Neuronal stem cell (in vitro differentiated cells): ENCODE measurements around the gene PDCD4.

Experiments used
- DNase-seq: peaks from one replicate; pipeline ENCODE4 v3.0.0-alpha.2; 2013; ENCODE audit warnings: low spot score
- H2AFZ ChIP-seq: one replicate; pipeline ENCODE4 v1.6.1; 2013; ENCODE audit warnings: mild to moderate bottlenecking, low read length, inconsistent platforms
- H2AK5ac ChIP-seq: 2 replicates; pipeline ENCODE4 v1.6.1; 2013; ENCODE audit warnings: low read depth, mild to moderate bottlenecking, inconsistent platforms, low read length, moderate library complexity, mixed read lengths
- H2BK120ac ChIP-seq: 2 replicates; pipeline ENCODE4 v1.6.1; 2013; ENCODE audit warnings: low read depth, mild to moderate bottlenecking, inconsistent platforms, low read length, moderate library complexity, mixed read lengths
- H2BK12ac ChIP-seq: one replicate; pipeline ENCODE4 v1.6.1; 2013; ENCODE audit warnings: low read length, inconsistent platforms
- H2BK15ac ChIP-seq: 2 replicates; pipeline ENCODE4 v1.6.1; 2013; ENCODE audit warnings: mild to moderate bottlenecking, low read length, inconsistent platforms, mixed read lengths
- H2BK5ac ChIP-seq: one replicate; pipeline ENCODE4 v1.6.1; 2013; ENCODE audit warnings: inconsistent platforms, mild to moderate bottlenecking, low read length, moderate library complexity
- H3K14ac ChIP-seq: one replicate; pipeline ENCODE4 v1.6.1; 2013; ENCODE audit warnings: low read length, inconsistent platforms
- H3K18ac ChIP-seq: 2 replicates; pipeline ENCODE4 v1.6.1; 2013; ENCODE audit warnings: low read length, inconsistent platforms
- H3K23ac ChIP-seq: 2 replicates; pipeline ENCODE4 v1.6.1; 2013; ENCODE audit warnings: low read depth, mild to moderate bottlenecking, mixed read lengths, low read length, inconsistent platforms; ENCODE audit not compliant: poor library complexity
- H3K27ac ChIP-seq: replicated peaks from 3 replicates; pipeline ENCODE4 v1.5.1; 2013; ENCODE audit warnings: low read length, inconsistent platforms
- H3K27me3 ChIP-seq, 3 experiments: 2 replicates each; pipeline ENCODE4 v1.6.1; 2013; ENCODE audit warnings: low read length in 3 of 3, mild to moderate bottlenecking in 2 of 3, inconsistent platforms in 1 of 3, low read depth in 1 of 3, mixed read lengths in 1 of 3, moderate library complexity in 1 of 3; ENCODE audit not compliant: control insufficient read depth in 3 of 3, insufficient read depth in 3 of 3
- H3K36me3 ChIP-seq, 2 donors: replicated peaks in 1 of 2; 2 replicates each; pipeline ENCODE4 v1.6.1; 2013; ENCODE audit warnings: low read length in 2 of 2; ENCODE audit not compliant: control insufficient read depth in 2 of 2, insufficient read depth in 2 of 2
- H3K4ac ChIP-seq: 2 replicates; pipeline ENCODE4 v1.6.1; 2013; ENCODE audit warnings: inconsistent platforms, mild to moderate bottlenecking, low read length, moderate library complexity
- H3K4me1 ChIP-seq, 2 donors: 1 replicate in 1 of 2; 2 replicates in 1 of 2; pipeline ENCODE4 v1.6.1; 2013; ENCODE audit warnings: low read length in 2 of 2, low read depth in 1 of 2; ENCODE audit not compliant: control insufficient read depth in 2 of 2, insufficient read depth in 1 of 2
- H3K4me2 ChIP-seq: one replicate; pipeline ENCODE4 v1.6.1; 2013; ENCODE audit warnings: mild to moderate bottlenecking, low read length, inconsistent platforms; ENCODE audit not compliant: insufficient read depth, poor library complexity, severe bottlenecking
- H3K4me3 ChIP-seq, 2 donors: 2 replicates each; pipeline ENCODE4 v1.5.1; 2013; ENCODE audit warnings: low read length in 2 of 2, mild to moderate bottlenecking in 2 of 2, inconsistent platforms in 1 of 2, moderate library complexity in 1 of 2
- H3K79me1 ChIP-seq: one replicate; pipeline ENCODE4 v1.6.1; 2013; ENCODE audit warnings: low read depth, mild to moderate bottlenecking, inconsistent platforms, low read length, moderate library complexity
- H3K9ac ChIP-seq: one replicate; pipeline ENCODE4 v1.6.1; 2013; ENCODE audit warnings: mild to moderate bottlenecking, low read depth, low read length, inconsistent platforms; ENCODE audit not compliant: poor library complexity
- H3K9me3 ChIP-seq, 2 donors: replicated peaks in 1 of 2; 2 replicates each; pipeline versions ENCODE3 to v1.6.1; 2013; ENCODE audit warnings: low read length in 2 of 2, mild to moderate bottlenecking in 2 of 2, inconsistent platforms in 1 of 2, low read depth in 1 of 2, mixed read lengths in 1 of 2, moderate library complexity in 1 of 2; ENCODE audit not compliant: control insufficient read depth in 2 of 2, insufficient read depth in 1 of 2
- H4K8ac ChIP-seq: one replicate; pipeline ENCODE4 v1.6.1; 2013; ENCODE audit warnings: low read depth, mild to moderate bottlenecking, inconsistent platforms, low read length, moderate library complexity
- H4K91ac ChIP-seq: one replicate; pipeline ENCODE4 v1.6.1; 2013; ENCODE audit warnings: low read length, low read depth, mild to moderate bottlenecking, inconsistent platforms; ENCODE audit not compliant: poor library complexity
- WGBS, 2 donors: extraction: QIAGEN DNeasy Blood & Tissue Kit; methylation state at CpG; one replicate each; pipeline ENCODE4 v1.1.7; 2013; ENCODE audit warnings: missing lambda C conversion rate in 2 of 2, mixed read lengths in 1 of 2; ENCODE audit not compliant: insufficient read length in 2 of 2, insufficient replicate concordance in 1 of 2; ENCODE audit errors: extremely low coverage in 2 of 2; 5-methylcytosine and 5-hydroxymethylcytosine counted together

The PDCD4 gene

GRCh38 chr10:110880012-110880411, 8.3 kb downstream of the PDCD4 start:
- no peak overlapping the region for H3K4ac ChIP-seq
- no peak overlapping the region for H2BK120ac ChIP-seq
- no peak overlapping the region for H4K8ac ChIP-seq
- no peak overlapping the region for H4K91ac ChIP-seq
- H3K18ac ChIP-seq: no peak overlapping the region
- H3K79me1 ChIP-seq: no peaks in the 10 kb centered on the region
- H3K9ac ChIP-seq: no peak overlapping the region
- no peak for DNase-seq
- H2AK5ac ChIP-seq: no peak overlapping the region
- no peak overlapping the region for H3K4me2 ChIP-seq
- no CpG with 5 or more reads among the region's 3 CpGs for WGBS, 2 donors
- H2BK15ac ChIP-seq: no peak overlapping the region
- H3K9me3 ChIP-seq: no peaks in the 10 kb centered on the region
- no peak overlapping the region for H3K27ac ChIP-seq
- H3K4me3 ChIP-seq: no peak overlapping the region
- H2AFZ ChIP-seq: no peak overlapping the region
- no peak overlapping the region for H2BK5ac ChIP-seq
- H3K36me3 ChIP-seq: peaks cover 5 to 92% of the 10 kb centered on the region in 2 donors
- no peak overlapping the region for H3K23ac ChIP-seq
- H3K27me3 ChIP-seq: no peaks in the 10 kb centered on the region
- no peak overlapping the region for H3K14ac ChIP-seq
- no peaks in the 10 kb centered on the region for H3K4me1 ChIP-seq
- H2BK12ac ChIP-seq: no peak overlapping the region

- DNase-seq: no peak
- Histone ChIP-seq H2BK5ac (no peak overlapping the region), H2BK15ac (no peak overlapping the region), H3K14ac (no peak overlapping the region), H3K4ac (no peak overlapping the region), H2BK120ac (no peak overlapping the region), H3K18ac (no peak overlapping the region), H3K79me1 (no peaks in the 10 kb centered on the region), H3K9me3 (no peaks in the 10 kb centered on the region), H3K9ac (no peak overlapping the region), H3K4me2 (no peak overlapping the region), H2AK5ac (no peak overlapping the region), H3K27ac (no peak overlapping the region), H4K91ac (no peak overlapping the region), H3K27me3 (no peaks in the 10 kb centered on the region), H2AFZ (no peak overlapping the region), H4K8ac (no peak overlapping the region), H3K36me3 (peaks cover 3 to 98% of the 10 kb centered on the region in 2 donors), H2BK12ac (no peak overlapping the region), H3K23ac (no peak overlapping the region), H3K4me1 (no peaks in the 10 kb centered on the region), H3K4me3 (no peak overlapping the region)
- no CpG with 5 or more reads among the region's 9 CpGs for WGBS, 2 donors
Observed at GRCh38 chr10:110881247-110881646, 9.5 kb downstream of the PDCD4 start.

- Histone ChIP-seq H3K14ac (no peak overlapping the region), H3K4me3 (no peak overlapping the region), H3K79me1 (no peaks in the 10 kb centered on the region), H2BK12ac (no peak overlapping the region), H2BK15ac (no peak overlapping the region), H3K36me3 (peaks cover 6 to 98% of the 10 kb centered on the region in 2 donors), H2BK5ac (no peak overlapping the region), H3K4ac (no peak overlapping the region), H4K8ac (no peak overlapping the region), H4K91ac (no peak overlapping the region), H3K4me2 (no peak overlapping the region), H3K9ac (no peak overlapping the region), H2BK120ac (no peak overlapping the region), H3K27me3 (no peaks in the 10 kb centered on the region), H2AFZ (no peak overlapping the region), H3K18ac (no peak overlapping the region), H2AK5ac (no peak overlapping the region), H3K27ac (no peak overlapping the region), H3K23ac (no peak overlapping the region), H3K9me3 (no peaks in the 10 kb centered on the region), H3K4me1 (no peaks in the 10 kb centered on the region)
- WGBS, 2 donors: no CpG with 5 or more reads among the region's 4 CpGs
- DNase-seq: no peak
Observed at GRCh38 chr10:110881905-110882304, 10.2 kb downstream of the PDCD4 start.

- Histone ChIP-seq H2AK5ac (no peak overlapping the region), H2BK120ac (no peak overlapping the region), H3K27me3 (no peaks in the 10 kb centered on the region), H3K79me1 (no peaks in the 10 kb centered on the region), H3K14ac (no peak overlapping the region), H3K23ac (no peak overlapping the region), H3K4me2 (no peak overlapping the region), H3K27ac (no peak overlapping the region), H2BK12ac (no peak overlapping the region), H3K36me3 (peaks cover 6 to 99% of the 10 kb centered on the region in 2 donors), H3K4me1 (no peaks in the 10 kb centered on the region), H2BK5ac (no peak overlapping the region), H3K9ac (no peak overlapping the region), H3K4me3 (no peak overlapping the region), H2AFZ (no peak overlapping the region), H2BK15ac (no peak overlapping the region), H3K4ac (no peak overlapping the region), H4K8ac (no peak overlapping the region), H3K9me3 (no peaks in the 10 kb centered on the region), H3K18ac (no peak overlapping the region), H4K91ac (no peak overlapping the region)
- no peak for DNase-seq
- no CpG with 5 or more reads among the region's 10 CpGs for WGBS, 2 donors
Observed at GRCh38 chr10:110883924-110884323, 12.2 kb downstream of the PDCD4 start.
